Activated T-helper 2 cell treated with anti-CD3 and anti-CD28 coated beads, Interferon-gamma antibody, Interleukin-2, Interleukin-4, amounts not matched to agents 10 μg/mL and 5 μg/mL and 100 μg/mL, durations not matched to agents 14 hours and 24 hours and 36 hours (primary cell): ENCODE data around the gene KCNA5. TPM values are rescaled to one million over a fixed set of nuclear protein-coding genes. Genes with fewer than 3 reads are reported as not detected.

ENCODE experiments used
- total RNA-seq: library from RNA; stranded (reverse); gene quantifications from 2 replicates; pipeline ENCODE4 v1.2.3, GENCODE V29; 2022

KCNA5 gene
- total RNA-seq, 1 donor from 2014 or later: not detected

Other genes with a start within 250 kb of the KCNA5 start
- not detected in 2 replicates for gene KCNA1, start 134.0 kb upstream of the KCNA5 start, total RNA-seq